HG03432 (cell line): ENCODE measurements around the gene LSS.
"Not testable (repeated sequence)": the region's sequence is repeated elsewhere in the genome, so short reads cannot be mapped to it uniquely, and the experiment has no call there.

ENCODE experiments used
- ATAC-seq: cut with Tn5 transposase; IDR thresholded peaks from one replicate; pipeline ENCODE4 v1.9.1; 2021; ENCODE audit warnings: mild to moderate bottlenecking, moderate library complexity; ENCODE audit not compliant: unreplicated experiment

LSS gene

DNA sequence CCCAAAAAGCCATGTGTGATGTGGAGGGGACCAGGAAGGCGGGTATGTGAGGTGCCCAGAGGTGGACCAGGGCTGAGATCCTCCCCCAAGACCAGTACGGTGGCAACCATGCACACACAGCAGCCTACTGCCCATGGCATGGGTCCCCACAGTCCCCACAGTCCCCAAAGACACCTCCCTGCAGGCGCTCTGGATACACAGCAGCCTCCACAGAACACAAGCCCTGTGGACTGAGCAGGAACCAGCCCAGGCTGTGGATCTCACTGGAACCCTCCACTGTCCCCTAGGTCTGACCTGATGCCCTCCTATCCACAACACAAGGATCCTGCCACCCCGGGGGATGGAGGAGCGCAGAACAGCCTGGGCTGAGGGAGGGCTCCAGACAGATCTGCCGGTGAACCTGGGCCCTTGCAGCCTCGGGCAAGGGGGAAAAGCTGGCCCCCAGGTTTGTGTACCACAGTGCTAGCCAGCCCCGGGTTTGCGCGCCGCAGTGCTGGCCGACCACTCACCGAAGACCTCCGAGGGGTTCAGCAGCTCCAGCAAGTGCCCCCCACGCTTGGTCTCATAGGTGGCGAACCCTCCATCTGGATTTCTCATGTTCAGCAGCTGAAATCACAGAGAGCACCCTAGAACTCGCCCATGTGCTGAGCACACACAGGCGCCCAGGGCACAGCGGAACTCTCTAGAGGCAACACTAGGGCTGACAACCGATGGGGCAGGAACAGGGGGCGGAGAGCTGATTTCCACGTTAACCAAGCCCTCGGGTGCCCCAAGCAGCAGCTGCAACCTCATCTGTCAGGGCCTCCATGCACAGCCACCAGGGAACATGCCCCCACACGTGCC, 22.2 kb downstream of the LSS start:
- ATAC-seq: no peak

DNA sequence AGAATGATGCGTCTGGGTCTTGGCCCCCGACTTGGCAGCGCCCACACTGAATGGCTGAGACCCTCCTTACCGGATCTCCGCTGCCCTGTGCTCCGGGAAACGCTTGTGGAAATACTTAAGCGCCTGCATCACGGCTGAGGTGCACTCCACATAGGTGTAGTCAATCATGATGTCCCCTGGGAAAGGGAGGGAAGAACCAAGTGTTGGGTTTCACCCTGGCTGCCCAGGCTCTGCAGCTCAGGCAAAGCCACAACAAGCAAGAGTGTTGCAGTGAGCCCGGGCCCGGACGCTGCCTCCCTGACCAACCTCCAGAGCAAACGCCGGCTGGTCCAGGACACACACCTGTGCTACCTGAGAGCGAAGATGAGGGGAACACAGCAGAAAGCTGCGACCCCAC, 22.8 kb downstream of the LSS start:
- ATAC-seq: no peak

DNA sequence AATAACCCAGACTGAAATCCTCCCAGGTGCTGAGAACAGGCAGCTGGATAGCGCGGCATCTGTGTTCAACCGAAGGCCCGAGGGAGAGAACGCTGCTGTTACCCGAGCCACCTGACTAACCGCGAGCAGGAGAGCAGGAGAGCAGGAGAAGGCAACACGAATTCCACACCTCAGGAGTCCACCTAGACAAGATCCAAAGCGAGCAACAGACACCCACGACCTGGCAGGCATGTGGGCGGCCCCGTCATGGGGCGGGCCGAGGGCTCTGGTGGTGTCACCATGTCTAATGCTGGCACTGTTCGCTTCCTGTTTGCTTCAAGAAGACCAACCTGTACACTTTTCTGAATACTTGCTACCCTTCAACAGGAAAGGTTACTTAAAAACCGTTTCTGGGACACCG, 23.4 kb downstream of the LSS start:
- no peak for ATAC-seq

DNA sequence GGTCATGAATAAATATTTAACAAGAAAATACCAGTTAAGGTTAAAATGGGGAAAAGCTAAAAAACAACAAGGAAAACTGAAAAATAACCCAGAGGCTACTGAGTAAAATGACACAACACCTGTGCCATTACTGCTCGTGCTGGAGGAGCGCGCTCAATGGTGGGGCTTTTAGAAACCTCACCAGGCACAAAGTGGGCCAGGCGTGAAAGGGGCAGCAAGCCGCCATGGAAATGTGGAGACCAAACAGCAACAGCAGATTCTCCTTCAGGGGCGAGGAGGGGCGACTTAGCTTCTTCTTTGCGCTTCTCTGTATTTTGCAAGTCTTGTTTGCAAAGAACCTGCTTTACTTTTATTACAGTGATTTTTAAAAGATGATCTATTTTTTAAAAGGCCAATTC, 25.4 kb downstream of the LSS start:
- ATAC-seq: no peak

DNA sequence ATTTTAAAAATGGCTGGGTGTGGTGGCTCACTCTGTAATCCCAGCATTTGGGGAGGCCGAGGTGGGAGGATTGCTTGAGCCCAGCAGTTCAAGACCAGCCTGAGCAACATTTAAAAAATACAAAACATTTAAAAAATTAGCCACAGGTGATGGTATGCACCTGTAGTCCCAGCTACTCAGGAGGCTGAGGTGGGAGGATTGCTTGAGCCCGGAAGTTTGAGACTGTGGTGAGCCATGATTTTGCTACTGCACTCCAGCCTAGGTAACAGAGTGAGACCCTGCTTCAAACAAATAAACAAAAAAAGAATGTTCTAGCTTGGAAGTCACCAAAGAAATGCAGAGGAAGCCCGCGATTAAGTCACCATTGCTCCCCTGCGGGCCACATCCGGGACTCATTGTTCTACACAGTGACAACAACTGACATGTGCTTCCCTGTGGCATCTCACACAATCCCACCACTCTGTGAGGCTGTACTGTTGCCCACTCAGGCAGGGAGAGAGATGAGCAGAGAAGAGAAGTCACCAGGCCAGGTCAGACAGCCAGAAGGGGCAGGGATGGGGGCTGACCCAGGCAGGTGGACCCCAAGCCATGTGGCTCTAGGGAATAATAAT, 25.9 kb downstream of the LSS start:
- ATAC-seq: no peak

DNA sequence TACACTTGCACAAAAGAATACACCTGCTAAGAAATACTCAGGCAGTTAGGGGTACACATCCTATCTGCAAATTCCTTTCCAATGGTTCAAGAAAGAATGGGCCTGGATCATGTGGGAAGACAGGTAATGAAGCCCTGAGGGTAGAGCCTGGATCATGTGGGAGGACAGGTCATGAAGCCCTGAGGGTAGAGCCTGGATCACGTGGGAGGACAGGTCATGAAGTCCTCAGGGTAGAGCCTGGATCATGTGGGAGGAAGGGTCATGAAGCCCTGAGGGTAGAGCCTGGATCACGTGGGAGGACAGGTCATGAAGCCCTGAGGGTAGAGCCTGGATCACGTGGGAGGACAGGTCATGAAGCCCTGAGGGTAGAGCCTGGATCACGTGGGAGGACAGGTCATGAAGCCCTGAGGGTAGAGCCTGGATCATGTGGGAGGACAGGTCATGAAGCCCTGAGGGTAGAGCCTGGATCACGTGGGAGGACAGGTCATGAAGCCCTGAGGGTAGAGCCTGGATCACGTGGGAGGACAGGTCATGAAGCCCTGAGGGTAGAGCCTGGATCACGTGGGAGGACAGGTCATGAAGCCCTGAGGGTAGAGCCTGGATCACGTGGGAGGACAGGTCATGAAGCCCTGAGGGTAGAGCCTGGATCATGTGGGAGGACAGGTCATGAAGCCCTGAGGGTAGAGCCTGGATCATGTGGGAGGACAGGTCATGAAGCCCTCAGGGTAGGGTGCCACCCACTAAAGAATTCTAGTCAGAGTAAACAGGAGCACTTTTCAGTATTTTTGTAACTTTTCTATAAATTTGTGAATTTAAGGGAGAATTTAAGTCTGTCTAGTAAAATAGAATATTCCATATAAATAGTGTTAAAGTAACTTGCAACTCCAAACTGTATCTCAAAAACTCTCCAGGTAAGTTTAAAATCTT, 27.4 kb downstream of the LSS start:
- not testable (repeated sequence) for ATAC-seq

DNA sequence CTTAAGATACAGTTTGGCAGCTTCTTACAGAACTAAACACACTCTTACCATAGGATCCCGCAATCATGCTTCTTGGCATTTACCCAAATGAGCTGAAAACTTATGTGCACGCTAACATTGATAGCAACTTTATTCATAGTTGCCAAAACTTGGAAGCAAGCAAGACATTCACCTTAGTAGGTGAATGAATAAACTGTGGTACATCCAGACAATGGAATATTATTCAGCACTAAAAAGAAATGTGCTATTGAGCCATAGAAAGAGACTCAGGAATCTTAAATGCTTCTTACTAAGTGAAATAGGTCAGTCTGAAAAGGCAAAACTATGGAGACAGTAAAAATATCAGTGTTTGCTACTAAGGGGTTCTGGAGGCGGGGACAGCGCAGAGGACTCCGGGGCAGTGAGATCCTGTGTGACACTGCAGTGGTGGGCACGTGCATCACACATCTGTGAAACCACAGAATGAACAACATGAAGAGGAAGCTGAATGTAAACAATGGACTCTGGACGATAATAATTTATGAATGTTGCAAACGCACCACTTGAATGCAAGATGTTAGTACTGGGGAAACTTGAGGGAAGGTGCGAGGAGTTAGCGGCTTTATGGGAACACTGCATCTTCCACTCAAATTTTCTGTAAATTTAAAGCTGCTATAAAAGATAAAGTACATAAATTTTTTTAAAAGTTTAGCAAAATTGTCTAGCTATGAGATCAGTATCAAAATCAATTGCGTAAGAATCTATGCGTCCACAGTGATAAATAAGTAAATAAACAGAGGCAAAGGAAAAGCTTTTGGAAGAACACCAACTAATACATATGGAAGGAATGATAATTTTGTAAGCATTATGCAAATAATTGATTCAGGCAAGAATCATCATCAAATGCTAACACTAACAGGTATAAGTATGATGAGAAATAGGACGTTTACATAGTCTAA, 28.9 kb downstream of the LSS start:
- ATAC-seq: no peak

DNA sequence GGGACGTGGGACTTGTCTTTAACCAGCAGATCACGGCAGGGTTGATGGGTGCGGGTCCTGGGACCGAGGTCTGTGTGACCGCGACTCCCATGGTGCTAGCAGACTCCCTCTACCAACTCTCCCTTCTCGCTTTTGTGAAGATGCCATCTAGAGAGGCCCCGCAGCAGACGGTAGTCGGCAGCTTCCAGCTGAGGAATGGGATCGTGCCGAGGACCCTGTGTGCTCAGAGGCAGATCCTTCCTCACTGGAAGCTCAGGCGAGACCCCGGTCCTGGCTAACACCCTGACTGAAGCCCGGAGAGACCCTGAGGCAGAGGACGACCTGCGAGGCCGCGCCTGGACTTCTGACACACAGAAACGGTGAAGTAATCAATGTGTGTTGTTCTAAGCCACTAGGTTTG, 31.8 kb downstream of the LSS start:
- no peak for ATAC-seq

DNA sequence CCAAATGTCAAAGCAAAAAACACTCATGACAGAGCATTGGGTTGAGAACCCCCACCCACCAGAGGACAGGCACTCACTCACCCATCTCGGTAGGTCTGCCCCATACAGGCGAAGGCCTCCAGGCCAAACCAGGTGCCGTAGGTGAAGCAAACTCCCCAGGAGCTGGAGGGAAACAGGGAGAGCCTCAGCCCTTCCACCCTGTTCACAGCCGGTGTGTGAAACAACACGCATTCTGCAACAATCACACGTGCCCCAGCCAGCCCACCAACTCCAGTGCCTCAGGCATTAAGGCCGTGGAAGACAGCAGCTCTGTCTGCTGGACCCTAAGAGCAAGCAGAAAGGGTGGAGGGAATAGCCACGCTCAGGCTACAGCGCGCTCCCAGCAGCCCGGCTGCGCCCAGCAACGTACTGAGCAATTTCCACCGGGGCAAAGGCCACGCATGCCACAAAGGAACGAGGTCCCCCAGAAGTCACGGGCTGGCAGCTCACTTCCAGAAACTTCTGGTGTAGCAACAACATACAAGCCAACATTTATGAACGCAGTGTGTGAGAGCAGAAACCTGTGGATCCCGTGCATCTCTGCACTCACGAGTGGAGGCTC, 32.9 kb downstream of the LSS start:
- no peak for ATAC-seq

DNA sequence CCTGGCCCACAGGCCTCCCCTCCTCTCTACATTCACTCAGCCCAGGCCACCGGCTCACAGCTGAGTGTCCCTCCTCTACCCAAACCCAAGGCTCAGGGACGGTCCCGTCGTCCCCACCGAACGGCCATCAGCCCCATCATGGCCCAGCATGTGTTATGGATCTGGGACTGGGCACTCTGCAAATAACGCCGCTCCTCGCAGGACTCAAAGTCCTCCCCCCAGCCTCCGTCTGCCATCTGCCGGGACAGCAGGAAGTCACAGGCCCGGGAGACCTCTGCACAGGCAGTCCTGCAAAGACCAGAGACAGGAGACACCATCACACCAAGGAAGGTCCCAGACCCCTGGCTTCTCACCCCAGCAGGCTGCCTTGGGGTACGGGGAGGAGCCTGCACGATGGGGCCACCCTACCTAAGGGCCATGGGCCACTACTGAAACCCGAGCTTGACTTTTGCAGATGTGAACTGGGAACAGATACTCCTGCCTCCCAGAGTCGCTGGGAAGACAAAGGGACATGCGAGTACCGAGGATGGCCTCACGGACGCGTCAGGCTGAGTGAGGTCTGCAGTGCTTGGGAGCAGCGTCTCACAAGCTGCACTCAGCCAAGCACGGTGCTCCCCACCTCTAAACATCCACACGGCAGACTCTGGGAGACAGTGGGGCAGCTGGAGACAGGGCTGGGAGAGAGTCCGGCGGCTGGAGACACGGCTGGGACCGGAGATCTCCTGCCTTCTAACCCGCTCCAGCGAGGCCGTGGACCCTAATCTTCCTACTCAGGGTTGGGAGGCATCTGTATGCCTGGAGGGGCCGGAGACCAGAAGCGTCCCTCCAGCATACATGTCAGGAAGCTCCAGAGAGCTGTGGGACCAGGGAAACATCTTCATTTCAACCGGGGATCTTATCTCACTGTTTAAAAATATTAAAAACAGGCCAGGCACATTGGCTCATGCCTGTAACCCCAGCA, 33.9 kb downstream of the LSS start:
- no peak for ATAC-seq

DNA sequence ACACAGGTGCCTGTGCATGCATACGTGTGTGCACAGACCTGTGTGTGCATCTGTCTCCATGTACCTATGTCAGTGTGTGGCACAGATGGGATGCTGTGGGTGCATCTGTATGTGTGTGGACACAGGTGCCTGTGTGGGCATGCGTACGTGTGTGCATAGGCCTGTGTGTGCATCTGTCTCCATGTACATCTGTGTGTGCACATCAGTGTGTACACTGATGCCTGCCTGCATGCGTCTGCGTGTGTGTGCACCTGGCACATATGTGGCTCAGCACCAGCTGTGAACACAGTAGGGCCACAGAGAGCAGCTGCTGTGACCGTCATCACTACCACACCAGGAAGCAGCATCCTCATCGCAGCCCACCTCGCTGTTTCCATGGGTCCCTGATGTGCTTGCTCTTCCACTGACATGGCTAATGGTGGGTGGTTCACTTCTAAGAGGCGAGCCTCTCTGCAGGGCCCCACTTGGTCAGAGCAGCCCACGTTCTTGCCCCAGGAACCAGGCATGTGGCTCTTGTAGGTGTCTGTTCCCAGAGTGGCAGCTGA, 34.7 kb downstream of the LSS start:
- ATAC-seq: no peak

DNA sequence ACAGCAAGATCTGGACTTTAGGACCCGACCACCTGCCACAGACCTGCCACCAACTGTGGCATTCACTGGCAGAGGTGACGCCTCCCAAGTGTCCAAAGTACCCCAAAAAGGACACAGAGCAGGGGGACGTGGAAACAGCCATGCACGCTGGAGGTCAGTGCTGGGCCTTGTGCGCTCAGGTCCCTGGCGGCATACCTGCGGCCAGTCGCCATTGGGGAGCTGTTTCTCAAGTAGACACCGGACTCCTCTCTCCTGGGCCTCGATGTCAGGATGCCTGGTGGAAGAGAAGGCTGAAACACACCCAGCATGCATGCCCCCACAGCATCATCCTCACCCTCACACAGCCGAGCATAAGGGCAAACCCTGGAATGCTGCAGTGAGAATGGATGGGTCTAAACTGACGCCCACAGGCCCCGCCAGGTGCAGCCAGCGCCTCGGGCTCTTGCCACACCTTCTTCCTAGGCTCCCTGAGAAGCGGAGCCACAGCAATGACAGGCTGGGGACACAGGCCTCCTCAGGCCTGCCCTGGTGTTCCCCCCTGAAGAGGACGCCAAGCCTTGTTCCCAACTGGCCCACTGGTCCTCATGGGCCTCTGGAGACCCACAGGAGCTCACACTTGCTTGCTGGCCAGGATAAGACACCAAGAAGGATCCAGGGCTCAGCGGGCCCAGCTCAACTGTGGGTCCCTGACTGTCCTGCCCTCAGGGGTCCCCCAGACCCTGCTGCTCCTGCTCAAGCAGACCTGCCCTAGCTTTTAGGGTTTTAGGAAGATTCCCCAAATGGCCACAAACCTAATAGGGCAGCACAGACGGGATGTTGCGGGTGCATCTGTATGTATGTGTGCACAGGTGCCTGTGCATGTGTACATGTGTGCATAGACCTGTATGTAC, 36.6 kb downstream of the LSS start:
- ATAC-seq: no peak

DNA sequence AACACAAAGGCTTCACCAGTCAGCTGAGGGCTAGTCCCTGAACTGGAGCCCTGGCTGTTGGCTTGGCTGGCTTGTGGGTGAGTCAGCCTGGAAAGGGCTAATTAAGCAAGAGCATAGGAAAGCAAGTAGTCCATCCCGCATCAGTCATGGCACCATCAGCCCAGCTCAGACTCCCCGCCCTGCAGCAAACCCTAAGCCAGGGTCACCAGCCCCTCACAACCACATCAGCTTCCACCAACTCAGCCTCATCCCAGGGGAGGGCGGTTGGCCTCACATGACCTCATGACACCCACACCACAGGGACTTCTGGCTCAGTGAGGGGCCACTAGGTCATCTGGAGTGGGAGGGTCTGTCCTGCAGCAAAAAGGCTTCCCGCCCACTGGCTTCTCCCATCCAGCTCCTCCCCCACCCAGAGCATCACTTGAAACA, 37.3 kb downstream of the LSS start:
- ATAC-seq: no peak

DNA sequence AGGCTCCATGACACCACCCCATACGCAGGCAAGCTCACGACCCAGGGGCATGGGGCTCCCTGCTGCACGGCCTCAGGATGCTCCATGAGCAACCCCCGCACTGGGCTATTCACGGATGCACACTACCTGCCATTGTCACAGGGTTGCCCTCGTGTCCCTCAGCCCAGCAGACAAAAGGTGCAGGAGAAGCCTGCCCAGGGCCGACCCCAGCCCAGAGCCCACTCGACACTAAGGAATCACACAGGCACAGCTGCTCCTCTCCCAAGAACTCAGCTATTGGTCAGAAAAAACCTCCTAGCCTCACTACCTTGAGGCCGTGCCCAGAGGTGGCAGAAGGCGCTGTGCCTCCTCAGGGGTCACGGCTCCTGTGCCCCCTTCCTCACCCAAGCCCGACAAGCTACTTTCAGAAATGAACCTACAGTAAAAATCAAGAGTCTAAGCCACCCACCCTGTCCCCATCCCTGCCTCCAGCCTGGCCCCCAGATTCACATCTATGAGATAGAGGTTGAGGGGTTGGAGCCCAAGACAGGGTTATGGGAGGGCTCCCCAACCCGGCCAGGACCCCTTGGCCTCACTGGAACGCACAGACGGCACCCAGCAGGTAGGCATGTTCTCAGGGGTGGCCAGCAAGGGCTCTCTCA, 38.0 kb downstream of the LSS start:
- ATAC-seq: no peak

DNA sequence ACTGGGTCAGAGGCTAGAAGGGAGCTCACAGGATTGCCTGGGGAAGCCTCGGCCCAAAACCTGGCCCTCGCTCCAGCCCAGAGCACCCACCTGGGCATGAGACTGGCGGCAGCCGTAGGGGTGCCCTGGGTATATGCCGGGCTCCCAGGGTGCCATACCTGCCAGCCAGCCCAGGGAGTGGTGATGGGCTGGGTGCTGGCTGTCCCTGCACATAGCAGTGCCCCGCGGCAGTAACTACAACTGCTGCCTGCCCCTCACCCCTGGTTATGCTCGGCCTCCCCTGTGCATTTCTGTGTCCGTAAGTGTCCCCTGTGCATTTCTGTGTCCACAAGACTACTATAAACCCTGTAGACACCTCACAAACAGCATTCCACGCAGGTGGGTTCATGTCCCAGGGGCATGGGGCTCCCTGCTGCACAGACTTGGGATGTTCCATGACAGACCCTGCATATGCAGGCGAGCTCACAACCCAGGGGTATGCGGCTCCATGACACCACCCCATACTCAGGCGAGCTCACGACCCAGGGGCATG, 38.5 kb downstream of the LSS start:
- no peak for ATAC-seq

DNA sequence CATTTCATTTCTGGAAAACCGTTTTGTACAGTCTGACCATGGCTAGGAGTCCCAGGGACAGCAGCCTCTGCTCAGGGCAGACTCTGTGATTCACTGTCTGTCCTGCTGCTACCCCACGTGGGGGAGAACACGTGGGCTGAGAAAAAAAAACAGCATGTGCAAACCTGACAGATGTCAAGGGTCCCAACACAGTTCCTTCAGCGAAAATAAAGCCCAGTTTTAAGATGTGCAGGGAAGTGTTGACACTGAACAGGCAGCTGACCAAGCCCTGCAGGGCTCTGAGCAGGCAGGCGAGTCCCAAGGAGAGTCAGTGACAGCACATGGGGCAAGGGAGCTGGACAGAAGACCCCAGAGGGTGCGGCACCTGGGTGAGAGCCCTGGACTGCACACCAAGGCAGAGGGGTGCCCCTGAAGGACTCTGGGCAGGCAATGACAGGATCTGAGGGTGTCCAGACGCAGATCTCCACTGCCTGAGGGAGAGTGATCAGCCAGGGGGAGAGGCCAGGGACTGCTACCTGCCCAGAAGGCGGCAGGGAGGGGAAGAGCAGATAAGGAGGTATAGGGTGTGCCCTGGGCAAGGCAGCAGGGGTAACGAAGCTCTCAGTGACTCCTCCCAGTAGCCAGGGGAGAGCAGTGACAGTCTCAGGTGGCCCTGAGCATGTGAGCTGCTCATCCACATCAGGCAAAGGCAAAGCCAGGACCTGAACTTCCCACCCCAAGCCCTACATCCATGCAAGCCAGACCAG, 39.2 kb downstream of the LSS start:
- ATAC-seq: no peak
